ENCODE results near the gene ZNF561.

The ZNF561 gene

DNA sequence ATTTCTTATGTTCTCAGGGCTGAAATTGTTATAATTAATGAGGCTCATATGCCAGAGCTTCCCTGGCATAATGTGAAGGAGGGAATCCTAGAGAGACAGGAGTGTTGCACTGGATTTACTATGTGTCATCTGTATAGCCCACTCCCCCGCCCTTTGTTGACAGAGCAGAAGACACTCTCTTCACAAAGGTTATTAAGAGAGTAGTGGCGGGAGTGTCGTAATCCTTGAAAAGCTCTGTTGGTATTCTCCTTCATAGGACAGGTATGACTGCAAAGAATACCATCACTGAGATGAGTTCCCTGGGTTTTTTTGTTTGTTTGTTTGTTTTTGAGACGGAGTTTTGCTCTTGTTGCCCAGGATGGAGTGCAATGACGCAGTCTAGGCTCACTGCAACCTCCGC, 50.8 kb downstream of the ZNF561 start:
- no peak for DNase-seq

DNA sequence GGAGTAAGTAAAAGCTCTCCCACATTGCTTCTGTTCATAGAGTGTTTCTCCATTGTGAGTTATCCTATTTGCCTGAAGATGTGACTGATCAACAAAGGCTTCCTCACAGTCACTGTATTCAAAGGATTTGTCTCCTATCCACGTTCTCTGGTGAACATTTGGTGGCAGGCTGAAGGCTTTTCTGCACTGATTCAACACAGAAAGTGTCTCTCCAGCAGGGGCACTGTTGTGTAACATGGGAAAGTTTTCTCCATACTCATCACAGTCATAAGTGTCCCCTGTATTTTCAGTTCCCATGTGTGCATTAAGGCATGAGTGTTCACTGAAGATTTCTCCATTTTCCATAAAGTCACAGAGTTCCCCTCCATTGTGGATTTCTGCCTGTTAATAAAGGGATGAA, 54.3 kb downstream of the ZNF561 start:
- DNase-seq, result no peak

DNA sequence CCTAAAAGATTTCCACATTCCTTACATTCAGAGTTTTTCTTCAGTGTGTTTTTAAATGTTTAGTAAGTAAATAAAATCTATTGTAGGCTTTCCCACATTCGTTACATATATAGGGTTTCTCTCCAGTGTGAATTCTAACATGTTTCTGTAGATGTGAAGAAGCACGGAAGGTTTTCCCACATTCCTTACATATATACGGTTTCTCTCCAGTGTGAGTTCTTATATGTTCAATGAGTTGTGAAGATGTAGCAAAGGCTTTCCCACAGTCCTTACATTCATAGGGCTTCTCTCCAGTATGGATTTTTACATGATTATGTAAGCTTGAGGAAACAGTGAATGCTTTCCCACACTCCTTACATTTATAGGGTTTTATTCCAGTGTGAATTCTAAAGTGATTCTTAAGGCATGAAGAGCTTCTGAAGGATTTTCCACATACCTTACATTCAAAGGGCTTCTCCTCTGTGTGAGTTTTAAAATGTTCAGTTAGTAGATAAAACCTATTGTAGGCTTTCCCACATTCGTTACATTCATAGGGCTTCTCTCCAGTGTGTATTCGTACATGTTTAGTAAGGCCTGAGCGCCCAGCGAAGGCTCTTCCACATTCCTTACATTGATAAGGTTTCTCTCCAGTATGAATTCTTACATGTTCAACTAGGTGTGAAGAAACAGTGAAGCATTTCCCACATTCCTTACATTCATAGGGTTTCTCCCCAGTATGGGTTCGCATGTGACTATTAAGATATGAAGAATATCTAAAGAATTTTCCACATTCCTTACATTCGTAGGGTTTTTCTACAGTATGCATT, 54.9 kb downstream of the ZNF561 start:
- DNase-seq, result no peak

All from activated CD4-positive, CD25-positive, alpha-beta regulatory T cell (primary cell).